GM12801 (cell line): Measurements from ENCODE around the gene PSMB9.

Experiments used
- CTCF ChIP-seq: IDR thresholded peaks from one replicate; pipeline ENCODE4 v1.5.1; 2011; ENCODE audit warnings: control low read depth; ENCODE audit not compliant: insufficient read length; ENCODE audit errors: extremely low read depth

PSMB9 gene

DNA sequence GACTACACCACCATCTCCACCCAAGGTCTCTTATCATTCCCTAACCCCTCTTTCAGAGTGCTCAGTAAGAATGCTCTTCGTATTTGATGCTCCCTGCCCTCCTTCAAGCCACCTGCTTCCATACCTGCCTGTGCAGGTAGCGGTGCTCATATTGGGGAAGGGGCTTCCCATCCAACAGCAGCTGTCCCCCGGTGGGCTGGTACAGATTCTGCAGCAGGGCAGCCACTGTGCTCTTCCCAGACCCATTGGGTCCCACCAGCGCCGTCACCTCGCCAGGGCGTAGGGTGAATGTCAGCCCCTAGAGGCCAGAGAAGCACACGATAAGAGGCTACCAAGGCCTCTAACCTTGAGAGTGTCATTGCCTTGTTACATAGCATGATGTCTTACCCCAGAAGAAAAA, 6.2 kb upstream of the PSMB9 start:
- TF ChIP-seq CTCF = no peak

- no peak for TF ChIP-seq CTCF
These were observed 4.9 kb upstream of the PSMB9 start for GRCh38 chr6:32849126-32849525.

DNA sequence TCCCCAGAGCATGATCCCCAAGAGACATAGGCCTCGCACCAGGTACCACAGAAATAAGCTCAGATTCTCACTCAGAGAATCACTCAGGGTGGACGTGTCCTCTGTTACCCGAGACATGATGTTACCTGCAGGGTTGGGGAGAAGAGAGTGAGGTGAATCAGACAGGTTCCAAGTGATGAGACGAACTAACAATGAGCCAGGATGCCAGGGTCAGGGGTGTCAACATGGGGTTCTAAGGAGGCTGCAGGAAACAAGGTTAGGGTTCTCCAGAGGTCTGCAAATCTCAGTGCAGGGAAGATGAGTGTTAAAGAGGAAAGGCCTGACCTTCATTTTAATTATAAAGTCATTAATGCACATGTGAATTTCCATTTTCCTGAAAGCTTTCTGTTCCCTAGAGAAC, 3.0 kb upstream of the PSMB9 start:
- no peak for TF ChIP-seq CTCF

GRCh38 chr6:32852018-32852843, 1.8 kb upstream of the PSMB9 start:
- no peak for TF ChIP-seq CTCF

DNA sequence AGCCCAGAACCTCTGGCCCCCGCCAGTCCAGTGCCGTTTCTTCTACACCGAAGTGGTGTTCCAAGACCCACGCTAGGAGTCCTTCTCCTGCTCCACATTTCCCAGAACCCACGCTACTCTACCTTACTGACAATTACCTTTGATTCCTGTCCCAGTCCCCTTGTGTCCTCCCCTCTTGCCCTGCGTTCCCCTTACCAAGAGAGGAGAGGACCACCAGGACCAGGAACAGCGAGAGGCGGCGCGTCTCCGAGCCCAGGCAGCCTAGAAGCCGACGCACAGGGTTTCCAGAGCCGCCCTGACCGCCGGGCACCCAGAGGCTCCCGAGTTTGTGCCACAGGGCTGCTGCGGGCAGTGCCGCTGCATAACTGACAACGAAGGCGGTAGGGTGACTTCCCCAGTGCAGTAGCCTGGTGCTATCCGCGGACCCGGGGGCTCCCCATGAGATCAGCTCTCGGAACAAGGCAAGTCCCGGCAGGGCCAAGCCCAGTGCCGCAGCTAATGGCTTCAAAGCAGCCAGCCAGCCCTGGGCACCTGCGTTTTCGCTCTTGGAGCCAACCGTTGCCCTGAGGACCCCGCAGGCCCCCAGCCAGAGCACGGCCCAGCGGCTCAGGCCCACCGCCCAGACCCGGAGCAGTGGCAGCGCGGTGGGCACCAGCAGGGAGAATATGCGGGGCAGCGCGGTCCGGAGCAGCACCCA, 1.0 kb upstream of the PSMB9 start:
- TF ChIP-seq CTCF = no peak

GRCh38 chr6:32854376-32855178, 585 bp downstream of the PSMB9 start:
- TF ChIP-seq CTCF = no peak
